HFFc6 (cell line): ENCODE measurements around the gene TMEM204. TPM values are rescaled to one million over a fixed set of nuclear protein-coding genes. Genes with fewer than 3 reads are reported as not detected.

Experiments
- DNase-seq: peaks from one replicate; pipeline ENCODE4 v3.0.0-alpha.2; 2018
- H3K27ac Mint-ChIP-seq: 2 replicates; pipeline ENCODE4 v1.8.0; 2020; ENCODE audit warnings: mild to moderate bottlenecking, mixed read lengths
- H3K27me3 Mint-ChIP-seq: 2 replicates; pipeline ENCODE4 v1.8.0; 2021; ENCODE audit warnings: mild to moderate bottlenecking, moderate library complexity, mixed read lengths; ENCODE audit not compliant: insufficient read depth
- H3K36me3 Mint-ChIP-seq: 2 replicates; pipeline ENCODE4 v1.8.0; 2021; ENCODE audit warnings: low read depth, mixed read lengths
- H3K4me1 Mint-ChIP-seq: 2 replicates; pipeline ENCODE4 v1.8.0; 2020; ENCODE audit warnings: low read depth, mixed read lengths
- H3K4me3 Mint-ChIP-seq: 2 replicates; pipeline ENCODE4 v1.8.0; 2020; ENCODE audit warnings: mild to moderate bottlenecking, moderate library complexity, mixed read lengths
- H3K9me3 Mint-ChIP-seq: 2 replicates; pipeline ENCODE4 v1.8.0; 2020; ENCODE audit warnings: mild to moderate bottlenecking, mixed read lengths
- CTCF ChIP-seq: fragments of 200-600 bp; sonication (generic); IDR thresholded peaks from 2 replicates; pipeline ENCODE4 v1.5.0; 2021; ENCODE audit warnings: antibody characterized with exemption, mild to moderate bottlenecking
- total RNA-seq, 6 experiments: library from RNA; stranded (reverse); fragmentation: NEBNext Ultra II Directional; extraction: Animal tissue kit (Norgen Biotek cat#: 25700); gene quantifications; 2 replicates in 1 of 6; 3 replicates in 5 of 6; pipeline ENCODE4 v1.2.3, GENCODE V29; 2021

Gene TMEM204
- total RNA-seq, 6 experiments from 2014 or later = 15.4 to 28.5 (median 16.2) TPM

GRCh38 chr16:1581804-1582203 lies 48.3 kb downstream of the TMEM204 start:
- DNase-seq = no peak
- no peaks in the 10 kb centered on the region for H3K9me3 Mint-ChIP-seq
- H3K4me1 Mint-ChIP-seq = no peaks in the 10 kb centered on the region
- H3K27me3 Mint-ChIP-seq = peaks cover 3% of the 10 kb centered on the region; the same call in 1 of the 2 replicates
- no peak overlapping the region for H3K27ac Mint-ChIP-seq
- H3K36me3 Mint-ChIP-seq = peaks cover 8% of the 10 kb centered on the region; the same call in 1 of the 2 replicates
- H3K4me3 Mint-ChIP-seq = no peak overlapping the region
- no peak for TF ChIP-seq CTCF

DNA sequence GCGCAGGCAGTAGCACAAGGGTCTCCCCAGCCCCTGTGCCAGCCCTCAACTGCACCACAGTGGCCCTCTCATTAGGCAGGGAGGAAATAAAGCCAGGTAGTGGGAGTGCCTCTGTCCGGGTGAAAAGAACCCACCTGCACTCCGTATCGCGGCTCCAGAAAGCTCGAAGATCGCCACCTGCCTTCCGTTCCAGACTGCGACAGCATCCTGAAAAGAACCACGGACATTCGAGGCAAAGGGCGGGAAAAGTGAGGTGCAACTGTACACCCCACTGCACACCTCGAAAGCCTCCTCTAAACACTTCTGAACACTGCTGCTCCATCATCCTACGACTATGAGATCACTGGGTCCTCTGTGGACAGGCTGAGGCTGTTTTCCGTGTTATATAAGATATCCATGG lies 49.7 kb downstream of the TMEM204 start:
- Mint-ChIP-seq H3K27ac (no peak overlapping the region), H3K27me3 (peaks cover 8% of the 10 kb centered on the region), H3K4me3 (no peak overlapping the region), H3K36me3 (peaks cover 8% of the 10 kb centered on the region; the same call in 1 of the 2 replicates), H3K9me3 (no peaks in the 10 kb centered on the region), H3K4me1 (no peaks in the 10 kb centered on the region)
- TF ChIP-seq CTCF = 0 out of 2 replicates have a peak, but pooled peaks have one; percentile 14
- no peak for DNase-seq

GRCh38 chr16:1584926-1585484 lies 51.5 kb downstream of the TMEM204 start:
- Mint-ChIP-seq H3K27ac (no peak overlapping the region), H3K9me3 (no peaks in the 10 kb centered on the region)
- DNase-seq = no peak

GRCh38 chr16:1590366-1590765 lies 56.9 kb downstream of the TMEM204 start:
- Mint-ChIP-seq H3K27ac (no peak overlapping the region), H3K36me3 (no peaks in the 10 kb centered on the region), H3K9me3 (no peaks in the 10 kb centered on the region), H3K27me3 (peaks cover 11% of the 10 kb centered on the region), H3K4me3 (no peak overlapping the region), H3K4me1 (no peaks in the 10 kb centered on the region)
- DNase-seq = no peak
- no peak for TF ChIP-seq CTCF

More at GRCh38 chr16:1584926-1585484, 51.5 kb downstream of the TMEM204 start:
- no peak for TF ChIP-seq CTCF
- Mint-ChIP-seq H3K4me3 (no peak overlapping the region), H3K4me1 (no peaks in the 10 kb centered on the region), H3K36me3 (peaks cover 8% of the 10 kb centered on the region; the same call in 1 of the 2 replicates), H3K27me3 (peaks cover 8% of the 10 kb centered on the region)

DNA sequence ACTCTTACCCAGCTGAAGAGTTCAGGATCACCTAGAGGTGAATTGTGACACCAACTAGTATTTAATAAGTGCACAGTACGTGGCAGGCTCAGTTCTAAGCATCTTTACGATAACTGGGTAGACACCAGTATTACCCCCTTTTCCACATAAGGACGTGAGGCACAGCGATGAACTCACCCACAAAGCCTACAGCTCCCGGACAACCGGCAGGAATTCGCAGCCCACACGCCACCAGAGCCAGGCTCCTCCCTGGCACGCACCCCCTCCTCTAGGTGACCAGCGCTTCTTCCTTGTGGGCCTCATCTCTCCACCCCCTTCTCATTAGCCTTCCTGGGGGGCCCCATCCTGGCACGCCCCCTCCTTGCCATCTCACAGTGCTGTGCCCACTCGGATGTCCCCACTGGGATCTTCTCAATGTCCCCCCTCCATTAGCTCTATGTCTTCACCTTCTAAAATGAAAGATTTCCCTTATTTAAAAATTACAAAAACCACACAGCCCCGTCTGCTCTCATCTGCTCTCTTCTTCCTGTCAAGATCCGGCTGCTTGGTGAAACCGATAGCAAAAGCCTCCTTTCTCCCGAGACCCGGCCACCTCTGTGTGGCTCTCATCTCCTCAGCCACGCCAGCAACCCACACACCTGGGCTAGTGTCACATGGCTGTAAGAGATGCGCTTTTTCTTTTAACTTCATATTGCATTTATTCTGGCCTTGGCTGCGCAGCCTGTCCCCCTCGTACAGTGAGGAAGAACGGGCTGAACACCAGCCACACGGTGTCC lies 57.7 kb downstream of the TMEM204 start:
- no peaks in the 10 kb centered on the region for H3K9me3 Mint-ChIP-seq
- H3K27me3 Mint-ChIP-seq = peaks cover 11% of the 10 kb centered on the region
- no peak overlapping the region for H3K27ac Mint-ChIP-seq
- DNase-seq = no peak
- no peaks in the 10 kb centered on the region for H3K36me3 Mint-ChIP-seq
- H3K4me3 Mint-ChIP-seq = no peak overlapping the region
- H3K4me1 Mint-ChIP-seq = no peaks in the 10 kb centered on the region
- TF ChIP-seq CTCF = no peak
